Neural progenitor cell (in vitro differentiated cells): ENCODE measurements around the gene EIF2B4. TPM values are rescaled to one million over a fixed set of nuclear protein-coding genes. Genes with fewer than 3 reads are reported as not detected.

Experiments used
- DNase-seq: peaks from one replicate; pipeline ENCODE4 v3.0.0-alpha.2; 2016; ENCODE audit warnings: low spot score
- H2AFZ ChIP-seq: fragments of 200-600 bp; sonication (generic); replicated peaks from 2 replicates; pipeline ENCODE4 v1.6.1; 2016; ENCODE audit warnings: antibody characterized with exemption
- H3F3A ChIP-seq: fragments of 200-600 bp; sonication (generic); 2 replicates; pipeline ENCODE4 v1.6.1; 2016; ENCODE audit warnings: antibody characterized with exemption, low read depth
- H3K27ac ChIP-seq: fragments of 200-600 bp; sonication (generic); 2 replicates; pipeline ENCODE4 v1.5.1; 2016; ENCODE audit warnings: mild to moderate bottlenecking
- H3K27me3 ChIP-seq: fragments of 200-600 bp; sonication (generic); 2 replicates; pipeline ENCODE4 v1.6.1; 2016; ENCODE audit warnings: mild to moderate bottlenecking, moderate library complexity
- H3K36me3 ChIP-seq: fragments of 200-600 bp; sonication (generic); 2 replicates; pipeline ENCODE4 v1.5.1; 2016
- H3K4me1 ChIP-seq: fragments of 200-600 bp; sonication (generic); 2 replicates; pipeline ENCODE4 v1.6.1; 2016; ENCODE audit warnings: mixed run types
- H3K4me2 ChIP-seq: fragments of 200-600 bp; sonication (generic); 2 replicates; pipeline ENCODE4 v1.6.1; 2016
- H3K4me3 ChIP-seq: fragments of 200-600 bp; sonication (generic); 2 replicates; pipeline ENCODE4 v1.5.1; 2016
- H3K79me2 ChIP-seq: fragments of 200-600 bp; sonication (generic); 2 replicates; pipeline ENCODE4 v1.6.1; 2016; ENCODE audit warnings: low read depth
- H3K9ac ChIP-seq: fragments of 200-600 bp; sonication (generic); 2 replicates; pipeline ENCODE4 v1.6.1; 2016
- H3K9me3 ChIP-seq: fragments of 200-600 bp; sonication (generic); 2 replicates; pipeline ENCODE4 v1.5.1; 2016; ENCODE audit warnings: low read depth
- H4K20me1 ChIP-seq: fragments of 200-600 bp; sonication (generic); 2 replicates; pipeline ENCODE4 v1.6.1; 2016; ENCODE audit warnings: low read depth
- H3K27ac Mint-ChIP-seq: 3 replicates; pipeline ENCODE4 v1.8.0; 2021; ENCODE audit warnings: mixed read lengths
- H3K27me3 Mint-ChIP-seq: 2 replicates; pipeline ENCODE4 v1.8.0; 2022; ENCODE audit warnings: low read depth, mild to moderate bottlenecking, inconsistent platforms, moderate library complexity, mixed read lengths; ENCODE audit not compliant: insufficient read depth
- H3K36me3 Mint-ChIP-seq: 3 replicates; pipeline ENCODE4 v1.8.0; 2021; ENCODE audit warnings: mixed read lengths
- H3K4me1 Mint-ChIP-seq: 3 replicates; pipeline ENCODE4 v1.8.0; 2021; ENCODE audit warnings: mixed read lengths
- H3K4me3 Mint-ChIP-seq: 3 replicates; pipeline ENCODE4 v1.8.0; 2021; ENCODE audit warnings: mild to moderate bottlenecking, moderate library complexity, mixed read lengths
- H3K9me3 Mint-ChIP-seq: 3 replicates; pipeline ENCODE4 v1.8.0; 2020; ENCODE audit warnings: mixed read lengths
- EZH2 ChIP-seq: fragments of 200-600 bp; sonication (generic); IDR thresholded peaks from 2 replicates; pipeline ENCODE4 v1.6.1; 2017; ENCODE audit warnings: antibody characterized with exemption, mild to moderate bottlenecking, moderate library complexity
- EZH2phosphoT487 ChIP-seq: fragments of 200-600 bp; sonication (generic); IDR thresholded peaks from 2 replicates; pipeline ENCODE4 v1.6.1; 2017; ENCODE audit warnings: antibody characterized with exemption
- total RNA-seq: library from RNA; depleted of rRNA; stranded (reverse); fragments of >200 nt; gene quantifications from 2 replicates; pipeline ENCODE4 v1.2.3, GENCODE V29; 2015; ENCODE audit warnings: low replicate concordance
- TF ChIP-seq, protein P1 (sequence below): fragments of 200-600 bp; sonication (generic); IDR thresholded peaks from 2 replicates; pipeline ENCODE4 v1.5.1; 2017; ENCODE audit warnings: antibody characterized with exemption, mild to moderate bottlenecking

The EIF2B4 gene
- total RNA-seq, 1 donor from 2014 or later: 25.5 TPM

DNA sequence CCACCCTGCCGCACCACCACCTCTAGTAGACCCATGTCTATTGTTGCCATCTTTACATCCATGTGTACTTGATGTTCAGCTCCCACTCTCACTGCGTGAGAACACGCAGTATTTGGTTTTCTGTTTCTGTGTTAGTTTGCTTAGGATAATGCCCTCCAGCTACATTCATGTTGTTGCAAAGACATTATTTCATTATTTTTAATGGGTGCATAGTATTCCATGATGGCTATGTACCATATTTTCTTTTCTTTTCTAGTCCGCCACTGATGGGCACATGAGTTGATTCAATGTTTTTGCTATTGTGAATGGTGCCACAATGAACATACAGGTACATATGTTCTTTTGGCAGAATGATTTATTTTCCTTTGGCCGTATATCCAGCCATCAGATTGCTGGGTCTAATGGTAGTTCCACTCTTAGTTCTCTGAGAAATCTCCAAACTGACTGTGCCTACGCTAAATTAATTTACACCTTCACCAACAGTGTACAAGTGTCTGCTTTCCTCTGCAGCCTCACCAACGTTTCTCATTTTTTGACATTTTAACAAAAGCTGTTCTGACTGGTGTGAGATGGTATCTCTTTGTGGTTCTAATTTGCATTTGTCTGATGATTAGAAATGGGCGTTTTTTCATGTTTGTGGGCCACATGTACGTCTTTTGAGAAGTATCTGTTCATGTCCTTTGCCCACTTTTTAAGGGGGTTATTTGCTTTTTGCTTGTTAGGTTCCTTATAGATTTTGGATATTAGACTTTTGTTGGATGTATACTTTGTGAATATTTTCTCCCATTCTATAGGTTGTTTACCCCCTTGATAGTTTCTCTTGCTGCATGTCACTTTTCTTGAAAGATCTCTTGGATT lies 20.9 kb upstream of the EIF2B4 start:
- Histone ChIP-seq H3K27me3 (no peaks in the 10 kb centered on the region), H2AFZ (no peak overlapping the region), H3K9ac (no peak overlapping the region), H3K36me3 (no peaks in the 10 kb centered on the region), H3K79me2 (peaks cover 93% of the 10 kb centered on the region), H3K27ac (no peak overlapping the region), H4K20me1 (peaks cover 23% of the 10 kb centered on the region), H3F3A (no peaks in the 10 kb centered on the region), H3K4me3 (no peak overlapping the region), H3K4me2 (no peak overlapping the region), H3K9me3 (no peaks in the 10 kb centered on the region), H3K4me1 (no peaks in the 10 kb centered on the region)
- H3K36me3 Mint-ChIP-seq: peaks cover 12% of the 10 kb centered on the region
- H3K4me3 Mint-ChIP-seq: no peak overlapping the region
- no peaks in the 10 kb centered on the region for H3K27me3 Mint-ChIP-seq
- no peak for DNase-seq
- no peaks in the 10 kb centered on the region for H3K4me1 Mint-ChIP-seq
- no peak overlapping the region for H3K27ac Mint-ChIP-seq
- H3K9me3 Mint-ChIP-seq: no peaks in the 10 kb centered on the region
- TF ChIP-seq, protein P1, sequence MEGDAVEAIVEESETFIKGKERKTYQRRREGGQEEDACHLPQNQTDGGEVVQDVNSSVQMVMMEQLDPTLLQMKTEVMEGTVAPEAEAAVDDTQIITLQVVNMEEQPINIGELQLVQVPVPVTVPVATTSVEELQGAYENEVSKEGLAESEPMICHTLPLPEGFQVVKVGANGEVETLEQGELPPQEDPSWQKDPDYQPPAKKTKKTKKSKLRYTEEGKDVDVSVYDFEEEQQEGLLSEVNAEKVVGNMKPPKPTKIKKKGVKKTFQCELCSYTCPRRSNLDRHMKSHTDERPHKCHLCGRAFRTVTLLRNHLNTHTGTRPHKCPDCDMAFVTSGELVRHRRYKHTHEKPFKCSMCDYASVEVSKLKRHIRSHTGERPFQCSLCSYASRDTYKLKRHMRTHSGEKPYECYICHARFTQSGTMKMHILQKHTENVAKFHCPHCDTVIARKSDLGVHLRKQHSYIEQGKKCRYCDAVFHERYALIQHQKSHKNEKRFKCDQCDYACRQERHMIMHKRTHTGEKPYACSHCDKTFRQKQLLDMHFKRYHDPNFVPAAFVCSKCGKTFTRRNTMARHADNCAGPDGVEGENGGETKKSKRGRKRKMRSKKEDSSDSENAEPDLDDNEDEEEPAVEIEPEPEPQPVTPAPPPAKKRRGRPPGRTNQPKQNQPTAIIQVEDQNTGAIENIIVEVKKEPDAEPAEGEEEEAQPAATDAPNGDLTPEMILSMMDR: no peak
- TF ChIP-seq EZH2phosphoT487 (no peak), EZH2 (no peak)

DNA sequence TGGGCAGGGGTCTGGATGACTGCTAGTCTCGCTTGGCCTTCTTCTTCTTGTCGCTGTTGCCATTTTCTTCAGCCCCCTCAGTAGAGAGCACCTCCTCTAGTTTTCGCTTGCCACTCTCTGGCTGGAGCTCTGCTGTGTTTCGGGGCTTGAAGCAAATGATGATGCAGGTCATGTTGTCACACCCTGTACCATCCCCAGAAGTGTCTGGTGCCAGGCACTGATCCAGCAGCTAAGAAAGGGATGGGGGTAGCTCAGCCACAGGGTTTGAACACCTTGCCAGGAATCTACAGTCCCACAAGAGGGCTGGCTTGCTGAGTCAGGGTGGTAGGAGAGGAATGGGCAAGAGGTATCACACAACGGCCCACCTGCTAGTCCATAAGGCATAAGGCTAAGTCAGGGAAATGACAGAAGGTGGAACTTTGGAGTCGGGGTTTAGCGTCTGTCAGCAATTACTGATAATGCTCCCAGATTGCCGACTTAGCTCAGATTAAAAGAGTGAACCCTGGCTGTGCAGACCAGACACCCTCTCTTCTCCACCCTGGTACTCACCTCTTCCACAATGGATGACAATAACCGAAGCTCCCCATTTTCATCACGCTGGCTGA lies 11.5 kb upstream of the EIF2B4 start:
- Histone ChIP-seq H4K20me1 (no peaks in the 10 kb centered on the region), H3K4me3 (no peak overlapping the region), H3K79me2 (peaks cover 31% of the 10 kb centered on the region), H3K36me3 (no peaks in the 10 kb centered on the region), H3K9me3 (no peaks in the 10 kb centered on the region), H2AFZ (no peak overlapping the region), H3K27ac (peak overlapping the region; percentile 95), H3K9ac (no peak overlapping the region), H3K4me1 (peaks cover 8% of the 10 kb centered on the region), H3K27me3 (no peaks in the 10 kb centered on the region), H3K4me2 (peak overlapping the region; percentile 84), H3F3A (peaks cover 47% of the 10 kb centered on the region)
- H3K4me1 Mint-ChIP-seq: peaks cover 24% of the 10 kb centered on the region
- H3K4me3 Mint-ChIP-seq: peak overlapping the region; percentile 85
- peaks cover 14% of the 10 kb centered on the region for H3K27me3 Mint-ChIP-seq
- DNase-seq: peak; percentile 4
- H3K36me3 Mint-ChIP-seq: peaks cover 30% of the 10 kb centered on the region
- peak overlapping the region; percentile 94 for H3K27ac Mint-ChIP-seq
- TF ChIP-seq EZH2 (no peak), EZH2phosphoT487 (no peak)
- TF ChIP-seq, protein P1: no peak
- H3K9me3 Mint-ChIP-seq: no peaks in the 10 kb centered on the region

GRCh38 chr2:27380626-27381545 lies 10.7 kb upstream of the EIF2B4 start, which contains the start of gene ZNF513:
Gene ZNF513 (minus strand): TSS chr2:27380734. CDS start chr2:27380526, 208 bp downstream.
- Mint-ChIP-seq H3K4me1 (peaks cover 24% of the 10 kb centered on the region), H3K27ac (peak within 1 kb of the TSS; percentile 94), H3K36me3 (peaks cover 30% of the 10 kb centered on the region), H3K9me3 (no peaks in the 10 kb centered on the region), H3K4me3 (peak within 1 kb of the TSS; percentile 96), H3K27me3 (peaks cover 14% of the 10 kb centered on the region)
- TF ChIP-seq EZH2phosphoT487: no peak
- no peak for TF ChIP-seq EZH2
- TF ChIP-seq, protein P1: no peak
- no peaks in the 10 kb centered on the region for H3K9me3 ChIP-seq
- H3K4me2 ChIP-seq: peak within 1 kb of the TSS; percentile 84
- no peak within 1 kb of the TSS for H2AFZ ChIP-seq
- DNase-seq: peak; percentile 98
- no peaks in the 10 kb centered on the region for H3K36me3 ChIP-seq
- peak within 1 kb of the TSS; percentile 61 for H3K4me3 ChIP-seq
- H3F3A ChIP-seq: peaks cover 47% of the 10 kb centered on the region
- peaks cover 8% of the 10 kb centered on the region for H3K4me1 ChIP-seq
- H3K27ac ChIP-seq: peak within 1 kb of the TSS; percentile 95
- peaks cover 25% of the 10 kb centered on the region for H3K79me2 ChIP-seq
- H3K27me3 ChIP-seq: no peaks in the 10 kb centered on the region
- H3K9ac ChIP-seq: peak within 1 kb of the TSS; percentile 47
- H4K20me1 ChIP-seq: no peaks in the 10 kb centered on the region
